Muscle layer of duodenum (tissue), 2 donors: ENCODE data around the gene MRPL32.
A peak's percentile ranks its signal among the peaks of the same experiment; 100 is the strongest.
"Not testable (repeated sequence)": the region's sequence is repeated elsewhere in the genome, so short reads cannot be mapped to it uniquely, and the experiment has no call there.

Source experiments
- H3K27ac ChIP-seq: one replicate; pipeline ENCODE4 v1.7.0; 2013; ENCODE audit warnings: mild to moderate bottlenecking, low read length
- H3K27me3 ChIP-seq: one replicate; pipeline ENCODE4 v1.7.0; 2013; ENCODE audit warnings: low read depth, mild to moderate bottlenecking, control low read depth, low read length
- H3K36me3 ChIP-seq, 2 donors: one replicate each; pipeline ENCODE4 v1.7.0; 2013; ENCODE audit warnings: low read length in 2 of 2, control low read depth in 1 of 2, mild to moderate bottlenecking in 1 of 2; ENCODE audit not compliant: insufficient read depth in 2 of 2, control insufficient read depth in 1 of 2
- H3K4me1 ChIP-seq, 2 donors: one replicate each; pipeline ENCODE4 v1.7.0; 2013; ENCODE audit warnings: low read length in 2 of 2, mild to moderate bottlenecking in 2 of 2, control low read depth in 1 of 2, moderate library complexity in 1 of 2; ENCODE audit not compliant: insufficient read depth in 2 of 2, control insufficient read depth in 1 of 2
- H3K4me3 ChIP-seq, 2 donors: one replicate each; pipeline ENCODE4 v1.7.0; 2013; ENCODE audit warnings: low read length in 2 of 2, low read depth in 1 of 2, mild to moderate bottlenecking in 1 of 2
- H3K9me3 ChIP-seq, 2 donors: one replicate each; pipeline ENCODE4 v1.7.0; 2013; ENCODE audit warnings: low read length in 2 of 2, control low read depth in 1 of 2, mild to moderate bottlenecking in 1 of 2; ENCODE audit not compliant: control insufficient read depth in 1 of 2
- donor health status: healthy.

Gene MRPL32

DNA sequence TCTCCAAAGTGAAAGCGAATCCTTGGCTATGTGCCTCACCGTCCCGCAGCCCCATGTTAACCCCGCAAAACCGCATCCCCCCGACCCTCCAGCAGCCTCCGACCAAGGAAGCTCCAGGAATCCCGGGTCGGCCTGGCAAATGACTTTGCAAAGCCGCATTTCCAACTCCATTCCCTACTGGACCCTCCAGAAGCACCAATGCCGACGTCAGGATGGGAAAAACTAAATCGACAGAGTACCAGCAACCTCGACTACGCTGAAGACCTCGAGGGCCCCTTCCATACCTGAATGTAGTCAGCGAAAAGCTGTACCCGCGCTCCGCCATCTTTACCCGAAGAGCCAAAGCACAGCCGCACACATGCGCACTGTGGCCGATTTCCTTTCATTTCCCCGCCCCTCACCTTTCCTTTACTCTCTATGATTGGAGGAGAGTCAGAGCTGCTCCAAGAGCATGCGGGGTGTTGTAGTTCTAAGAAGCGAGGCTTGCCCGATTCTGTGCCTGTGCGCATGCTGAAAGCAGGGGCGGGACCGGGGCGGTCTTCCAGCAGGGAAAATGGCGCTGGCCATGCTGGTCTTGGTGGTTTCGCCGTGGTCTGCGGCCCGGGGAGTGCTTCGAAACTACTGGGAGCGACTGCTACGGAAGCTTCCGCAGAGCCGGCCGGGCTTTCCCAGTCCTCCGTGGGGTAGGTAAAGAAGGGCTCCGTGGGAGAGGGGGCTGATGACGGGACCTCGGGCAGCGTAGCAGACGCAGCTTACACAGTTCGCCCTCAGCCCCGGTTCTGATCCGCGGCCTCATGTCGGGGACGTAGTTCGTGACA is at the start of gene MRPL32, which contains the start of gene PSMA2:
MRPL32 (plus strand) TSS at position 543 of the 818 bp plus-strand sequence; CDS start at position 554, 11 bp downstream.
PSMA2 (minus strand) TSS at position 341 of the 818 bp plus-strand sequence; CDS start at position 325, 16 bp downstream.
- Histone ChIP-seq H3K27me3 (no peaks in the 10 kb centered on the region), H3K4me1 (peaks cover 25 to 45% of the 10 kb centered on the region in 2 donors), H3K9me3 (no peaks in the 10 kb centered on the region), H3K4me3 (peak within 1 kb of the TSS; percentile 89 to 96), H3K27ac (peak within 1 kb of the TSS; percentile 91), H3K36me3 (peaks cover 13 to 16% of the 10 kb centered on the region in 2 donors)

DNA sequence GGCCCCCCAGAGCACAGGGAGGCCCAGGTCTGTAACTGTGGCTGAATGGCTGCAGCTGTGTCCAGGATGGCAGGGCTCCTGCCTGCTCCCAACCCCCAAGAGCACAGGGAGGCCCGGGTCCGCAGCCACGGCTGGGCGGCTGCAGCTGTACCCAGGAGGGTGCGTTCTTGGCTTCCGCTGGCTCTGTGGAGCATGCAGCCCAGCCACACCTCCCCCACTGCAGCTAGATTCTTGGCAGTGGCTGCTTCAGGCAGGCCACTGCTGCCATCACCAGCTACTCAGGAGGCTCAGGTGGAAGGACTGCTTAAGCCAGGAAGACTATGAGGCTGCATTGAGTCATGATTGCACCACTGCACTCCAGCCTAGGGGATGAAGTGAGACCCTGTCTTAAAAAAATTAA is 48.2 kb upstream of the MRPL32 start:
- no peak overlapping the region for H3K27ac ChIP-seq

DNA sequence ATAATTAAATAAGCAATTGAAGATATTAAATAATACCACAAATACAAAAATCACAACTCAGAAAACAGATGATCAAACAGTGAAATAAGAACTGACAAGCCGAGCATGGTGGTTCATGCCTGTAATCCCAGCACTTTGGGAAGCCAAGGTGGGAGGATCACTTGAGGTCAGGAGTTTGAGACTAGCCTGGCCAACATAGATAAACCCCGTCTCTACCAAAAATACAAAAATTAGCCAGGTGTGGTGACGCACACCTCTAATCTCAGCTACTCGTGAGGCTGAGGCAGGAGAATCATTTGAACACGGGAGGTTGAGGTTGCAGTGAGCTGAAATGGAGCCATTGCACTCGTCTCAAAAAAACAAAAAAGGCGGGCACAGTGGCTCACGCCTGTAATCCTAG is 47.0 kb upstream of the MRPL32 start:
- H3K27ac ChIP-seq, H3K4me3 ChIP-seq, H3K9me3 ChIP-seq: not testable (repeated sequence)

More for the DNA sequence above, 48.2 kb upstream of the MRPL32 start:
- Histone ChIP-seq H3K27me3 (no peaks in the 10 kb centered on the region), H3K9me3 (no peaks in the 10 kb centered on the region), H3K36me3 (no peaks in the 10 kb centered on the region), H3K4me3 (no peak overlapping the region), H3K4me1 (peaks cover under 1 to 13% of the 10 kb centered on the region in 2 donors)

GRCh38 chr7:42886129-42886528 is 46.0 kb upstream of the MRPL32 start:
- Histone ChIP-seq H3K4me3 (no peak overlapping the region), H3K9me3 (no peaks in the 10 kb centered on the region), H3K4me1 (peaks cover 3 to 17% of the 10 kb centered on the region in 2 donors), H3K27me3 (no peaks in the 10 kb centered on the region), H3K27ac (no peak overlapping the region), H3K36me3 (no peaks in the 10 kb centered on the region)

More for the DNA sequence above, 47.0 kb upstream of the MRPL32 start:
- H3K4me1 ChIP-seq: peaks cover 3 to 17% of the 10 kb centered on the region in 2 donors
- not testable (repeated sequence) for H3K36me3 ChIP-seq, H3K27me3 ChIP-seq

- Histone ChIP-seq H3K36me3 (no peaks in the 10 kb centered on the region), H3K27ac (no peak overlapping the region), H3K4me1 (peaks cover 3 to 17% of the 10 kb centered on the region in 2 donors), H3K9me3 (no peaks in the 10 kb centered on the region), H3K27me3 (no peaks in the 10 kb centered on the region), H3K4me3 (no peak overlapping the region)
Observed at GRCh38 chr7:42886893-42887505, 45.2 kb upstream of the MRPL32 start.

DNA sequence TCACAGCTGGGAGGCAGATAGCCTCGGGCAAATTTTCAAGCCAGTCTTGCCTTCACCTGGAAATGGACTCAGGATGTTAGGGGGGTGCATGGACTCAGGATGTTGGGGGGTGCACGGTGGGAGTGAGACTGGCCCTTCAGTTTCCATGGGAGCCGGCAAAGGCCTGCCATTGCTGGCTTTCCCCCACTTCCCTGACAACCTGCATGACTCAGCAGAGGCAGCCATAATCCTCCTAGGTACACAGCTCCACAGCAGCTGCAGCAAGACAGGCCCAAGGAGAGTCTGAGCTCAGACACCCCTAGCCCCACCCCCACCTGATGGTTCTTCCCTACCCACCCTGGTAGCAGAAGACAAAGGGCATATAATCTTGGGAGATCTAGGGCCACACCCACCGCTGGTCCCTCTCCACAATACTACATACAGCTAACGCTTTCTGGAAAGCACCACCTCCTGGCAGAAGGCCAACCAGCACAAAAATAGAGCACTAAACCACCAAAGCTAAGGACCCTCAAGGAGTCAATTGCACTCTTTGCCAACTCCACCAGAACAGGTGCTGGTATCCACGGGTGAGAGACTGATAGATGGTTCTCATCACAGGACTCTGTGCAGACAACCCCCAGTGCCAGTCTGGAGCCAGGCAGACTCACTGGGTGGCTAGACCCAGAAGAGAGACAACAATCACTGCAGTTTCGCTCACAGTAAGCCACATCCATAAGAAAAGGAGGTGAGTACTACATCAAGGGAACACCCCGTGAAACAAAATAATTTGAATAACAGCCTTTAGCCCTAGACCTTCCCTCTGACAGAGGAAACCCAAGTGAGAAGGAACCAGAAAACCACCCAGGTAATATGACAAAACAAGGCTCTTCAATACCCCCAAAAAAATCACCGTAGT is 38.6 kb upstream of the MRPL32 start:
- Histone ChIP-seq H3K9me3 (peaks cover 0 to 2% of the 10 kb centered on the region in 2 donors), H3K4me1 (peaks cover 3 to 6% of the 10 kb centered on the region in 2 donors), H3K36me3 (no peaks in the 10 kb centered on the region), H3K27me3 (no peaks in the 10 kb centered on the region), H3K4me3 (no peak overlapping the region), H3K27ac (no peak overlapping the region)

- Histone ChIP-seq H3K27ac (no peak overlapping the region), H3K4me1 (no peaks in the 10 kb centered on the region), H3K36me3 (no peaks in the 10 kb centered on the region), H3K4me3 (no peak overlapping the region), H3K27me3 (no peaks in the 10 kb centered on the region), H3K9me3 (no peaks in the 10 kb centered on the region)
Observed at GRCh38 chr7:42900842-42901241, 31.3 kb upstream of the MRPL32 start.

DNA sequence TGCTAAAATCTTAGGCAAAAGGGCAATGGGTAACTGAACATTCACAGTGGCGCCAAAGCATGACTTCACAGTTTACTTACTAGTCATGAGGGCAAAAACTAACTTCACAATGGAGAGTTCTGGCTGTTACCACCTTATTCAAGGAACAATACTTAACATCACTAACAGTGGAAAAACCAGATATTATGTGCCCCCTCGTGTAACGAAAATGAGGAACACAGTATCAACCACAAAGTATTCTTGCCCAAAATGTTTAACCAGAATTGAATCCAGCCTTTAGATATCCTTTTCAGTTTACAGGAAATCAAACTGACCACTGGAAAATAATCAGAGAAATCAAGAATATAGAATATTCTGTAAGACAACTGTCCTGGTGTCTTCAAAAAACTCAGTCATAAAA is 29.8 kb upstream of the MRPL32 start:
- H3K27me3 ChIP-seq: no peaks in the 10 kb centered on the region
- no peaks in the 10 kb centered on the region for H3K4me1 ChIP-seq
- no peaks in the 10 kb centered on the region for H3K9me3 ChIP-seq
- no peak overlapping the region for H3K27ac ChIP-seq
- H3K4me3 ChIP-seq: no peak overlapping the region
- no peaks in the 10 kb centered on the region for H3K36me3 ChIP-seq

- Histone ChIP-seq H3K36me3 (no peaks in the 10 kb centered on the region), H3K27me3 (no peaks in the 10 kb centered on the region), H3K4me1 (peaks cover 0 to 12% of the 10 kb centered on the region in 2 donors), H3K9me3 (no peaks in the 10 kb centered on the region), H3K4me3 (no peak overlapping the region), H3K27ac (no peak overlapping the region)
Observed at GRCh38 chr7:42906181-42906580, 26.0 kb upstream of the MRPL32 start.

- Histone ChIP-seq H3K27ac (no peak overlapping the region), H3K36me3 (no peaks in the 10 kb centered on the region), H3K4me3 (no peak overlapping the region), H3K4me1 (peaks cover 2 to 12% of the 10 kb centered on the region in 2 donors), H3K9me3 (no peaks in the 10 kb centered on the region), H3K27me3 (no peaks in the 10 kb centered on the region)
Observed at GRCh38 chr7:42907316-42907715, 24.9 kb upstream of the MRPL32 start.

DNA sequence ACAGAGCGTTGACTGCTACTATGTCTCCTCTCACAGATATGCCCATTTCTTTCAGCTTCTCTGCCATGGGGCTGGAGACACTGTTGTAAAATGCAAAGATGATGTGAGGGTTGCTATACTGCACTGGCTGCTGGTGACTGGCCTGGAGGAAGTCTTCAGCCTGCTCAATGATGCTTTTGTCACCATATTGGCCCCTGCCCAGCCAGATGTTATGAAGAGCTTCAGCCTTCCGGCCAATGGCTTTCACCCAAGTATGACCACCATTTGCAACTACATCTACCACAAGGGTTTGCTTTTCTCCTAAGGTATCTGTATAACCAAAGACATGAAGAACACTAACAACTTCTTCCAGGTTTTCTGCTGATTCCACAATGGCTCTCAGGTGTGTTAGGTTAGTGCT is 21.9 kb upstream of the MRPL32 start:
- Histone ChIP-seq H3K27ac (no peak overlapping the region), H3K9me3 (no peaks in the 10 kb centered on the region), H3K4me1 (peaks cover 3 to 12% of the 10 kb centered on the region in 2 donors), H3K36me3 (peaks cover 6 to 7% of the 10 kb centered on the region in 2 donors), H3K4me3 (peak overlapping the region in 1 of 2 donors; percentile 77), H3K27me3 (no peaks in the 10 kb centered on the region)
